Activated T-cell treated with anti-CD3 and anti-CD28 coated beads, Interleukin-2, amount 50 U/mL, for 48 hours (primary cell): Measurements from ENCODE around the gene THEM5.
"Not testable (repeated sequence)": the region's sequence is repeated elsewhere in the genome, so short reads cannot be mapped to it uniquely, and the experiment has no call there.

Experiments used
- DNase-seq, 2 experiments: peaks; one replicate each; pipeline ENCODE4 v3.0.0-alpha.2; 2020

The THEM5 gene

GRCh38 chr1:151867321-151867720, 13.8 kb upstream of the THEM5 start:
- no peak for DNase-seq

- DNase-seq, result no peak
Observed at GRCh38 chr1:151864411-151864810, 10.9 kb upstream of the THEM5 start.

- no peak for DNase-seq
Observed at GRCh38 chr1:151862604-151863003, 9.1 kb upstream of the THEM5 start.

GRCh38 chr1:151860504-151861187, 7.1 kb upstream of the THEM5 start:
- DNase-seq, result no peak

- no peak for DNase-seq
Observed at GRCh38 chr1:151859891-151860293, 6.4 kb upstream of the THEM5 start.

GRCh38 chr1:151858886-151859665, 5.6 kb upstream of the THEM5 start:
- no peak for DNase-seq

GRCh38 chr1:151858030-151858746, 4.7 kb upstream of the THEM5 start:
- DNase-seq, result no peak

GRCh38 chr1:151855933-151856332, 2.4 kb upstream of the THEM5 start:
- no peak for DNase-seq

- DNase-seq, result not testable (repeated sequence)
Observed at GRCh38 chr1:151855516-151855915, 2.0 kb upstream of the THEM5 start.

GRCh38 chr1:151854658-151855057, 1.1 kb upstream of the THEM5 start:
- DNase-seq, result no peak

GRCh38 chr1:151852733-151853132, 779 bp downstream of the THEM5 start:
- DNase-seq, result no peak

GRCh38 chr1:151851886-151852285, 1.6 kb downstream of the THEM5 start:
- DNase-seq, result no peak

- no peak for DNase-seq
Observed at GRCh38 chr1:151849871-151850270, 3.6 kb downstream of the THEM5 start.

- no peak for DNase-seq
Observed at GRCh38 chr1:151849126-151849525, 4.4 kb downstream of the THEM5 start.

- DNase-seq, result no peak
Observed at GRCh38 chr1:151847867-151848596, 5.5 kb downstream of the THEM5 start.

GRCh38 chr1:151846686-151847237, 6.8 kb downstream of the THEM5 start:
- no peak for DNase-seq

GRCh38 chr1:151846062-151846568, 7.4 kb downstream of the THEM5 start:
- DNase-seq, result no peak

GRCh38 chr1:151843398-151843797, 10.1 kb downstream of the THEM5 start:
- no peak for DNase-seq

GRCh38 chr1:151841141-151841540, 12.4 kb downstream of the THEM5 start:
- DNase-seq, result no peak

- no peak for DNase-seq
Observed at GRCh38 chr1:151840421-151840820, 13.1 kb downstream of the THEM5 start.

GRCh38 chr1:151839457-151840403, 13.8 kb downstream of the THEM5 start, which contains the start of gene C2CD4D:
Gene C2CD4D (minus strand): TSS chr1:151839820. CDS start chr1:151838989, 831 bp downstream.
- DNase-seq, result peak; percentile 82 to 86
